GM12878 (cell line): ENCODE data around the gene STPG1. TPM values are rescaled to one million over a fixed set of nuclear protein-coding genes. Genes with fewer than 3 reads are reported as not detected.

ENCODE experiments used
- ASH2L ChIP-seq: fragments of 300-600, 200-600 bp; sonication (generic); IDR thresholded peaks from 2 replicates; pipeline ENCODE4 v1.6.1; 2017; ENCODE audit warnings: low read depth, mild to moderate bottlenecking, borderline replicate concordance
- BCL11A ChIP-seq: IDR thresholded peaks from 2 replicates; pipeline ENCODE4 v1.6.1; 2011; ENCODE audit warnings: low read depth, low read length
- BHLHE40 ChIP-seq, 2 experiments: fragments of 450-650 bp in 1 of 2; IDR thresholded peaks; 2 replicates each; pipeline ENCODE4 v1.6.1; 2011 to 2017; ENCODE audit warnings: low read depth in 2 of 2, borderline replicate concordance in 1 of 2, improper control_type of control experiment in 1 of 2, low read length in 1 of 2, mild to moderate bottlenecking in 1 of 2
- CHD4 ChIP-seq: fragments of 200-600 bp; sonication (generic); IDR thresholded peaks from 2 replicates; pipeline ENCODE4 v1.6.1; 2016; ENCODE audit warnings: mild to moderate bottlenecking
- CREB1 ChIP-seq: IDR thresholded peaks from 2 replicates; pipeline ENCODE4 v1.6.1; 2012; ENCODE audit warnings: low read depth, mild to moderate bottlenecking, inconsistent platforms
- ETV6 ChIP-seq, 2 experiments: fragments of 450-650 bp in 1 of 2; IDR thresholded peaks in 1 of 2; conservative IDR thresholded peaks in 1 of 2; 2 replicates each; pipeline ENCODE4 v1.6.1; 2014; ENCODE audit warnings: antibody characterized with exemption in 1 of 2, borderline replicate concordance in 1 of 2, low read depth in 1 of 2, mild to moderate bottlenecking in 1 of 2, moderate library complexity in 1 of 2
- EZH2 ChIP-seq: IDR thresholded peaks from 2 replicates; pipeline ENCODE4 v1.6.1; 2012; ENCODE audit warnings: low read depth, mild to moderate bottlenecking, control low read depth, inconsistent platforms, low read length, borderline replicate concordance; ENCODE audit not compliant: control insufficient read depth
- FOXM1 ChIP-seq: IDR thresholded peaks from 2 replicates; pipeline ENCODE4 v1.6.1; 2012; ENCODE audit warnings: low read depth, mild to moderate bottlenecking, inconsistent platforms, low read length, moderate library complexity
- GATAD2B ChIP-seq: fragments of 450-650 bp; conservative IDR thresholded peaks from 2 replicates; pipeline ENCODE4 v1.6.1; 2017; ENCODE audit warnings: low read depth, mild to moderate bottlenecking, moderate library complexity
- HCFC1 ChIP-seq: fragments of 150-350 bp; IDR thresholded peaks from 2 replicates; pipeline ENCODE4 v1.6.1; 2014; ENCODE audit warnings: low read length
- IKZF2 ChIP-seq, 2 experiments: fragments of 450-650 bp; IDR thresholded peaks; 2 replicates each; pipeline ENCODE4 v1.6.1; 2017; ENCODE audit warnings: mild to moderate bottlenecking in 2 of 2, moderate library complexity in 2 of 2
- KAT2A ChIP-seq: conservative IDR thresholded peaks from 2 replicates; pipeline ENCODE4 v1.6.1; 2011; ENCODE audit warnings: low read depth, low read length; ENCODE audit not compliant: control insufficient read depth
- LARP7 ChIP-seq: fragments of 450-650 bp; IDR thresholded peaks from 2 replicates; pipeline ENCODE4 v1.6.1; 2017; ENCODE audit warnings: mild to moderate bottlenecking
- MEF2B ChIP-seq: fragments of 450-650 bp; IDR thresholded peaks from 2 replicates; pipeline ENCODE4 v1.6.1; 2018; ENCODE audit warnings: mild to moderate bottlenecking, moderate library complexity; ENCODE audit not compliant: partially characterized antibody, poor library complexity, severe bottlenecking
- MTA3 ChIP-seq: IDR thresholded peaks from 2 replicates; pipeline ENCODE4 v1.6.1; 2012; ENCODE audit warnings: low read length, inconsistent platforms, borderline replicate concordance
- MYC ChIP-seq: IDR thresholded peaks from 2 replicates; pipeline ENCODE4 v1.6.1; 2011; ENCODE audit warnings: mild to moderate bottlenecking, low read length, moderate library complexity, inconsistent platforms; ENCODE audit not compliant: insufficient read depth, insufficient replicate concordance, insufficient read length, severe bottlenecking
- PML ChIP-seq: IDR thresholded peaks from 2 replicates; pipeline ENCODE4 v1.6.1; 2012; ENCODE audit warnings: low read length, inconsistent platforms
- POLR2AphosphoS2 ChIP-seq: IDR thresholded peaks from 2 replicates; pipeline ENCODE4 v1.6.1; 2011; ENCODE audit warnings: low read depth, mild to moderate bottlenecking, low read length, improper control_type of control experiment, moderate library complexity
- POU2F2 ChIP-seq: IDR thresholded peaks from 3 replicates; pipeline ENCODE4 v1.6.1; 2011; ENCODE audit warnings: low read depth, mild to moderate bottlenecking, low read length, borderline replicate concordance
- RAD51 ChIP-seq: fragments of 450-650 bp; IDR thresholded peaks from 2 replicates; pipeline ENCODE4 v1.6.1; 2016; ENCODE audit warnings: moderate library complexity, mild to moderate bottlenecking, inconsistent platforms
- RBBP5 ChIP-seq: fragments of 200-600 bp; sonication (generic); conservative IDR thresholded peaks from 2 replicates; pipeline ENCODE4 v1.6.1; 2016
- RCOR1 ChIP-seq: conservative IDR thresholded peaks from 2 replicates; pipeline ENCODE4 v1.6.1; 2012; ENCODE audit warnings: low read depth, low read length, improper control_type of control experiment
- RELA ChIP-seq: fragments of 450-650 bp; IDR thresholded peaks from 2 replicates; pipeline ENCODE4 v1.8.0; 2014; ENCODE audit warnings: borderline replicate concordance; ENCODE audit not compliant: partially characterized antibody
- RFX5 ChIP-seq: IDR thresholded peaks from 2 replicates; pipeline ENCODE4 v1.6.1; 2011; ENCODE audit warnings: low read depth, low read length, improper control_type of control experiment
- RUNX3 ChIP-seq: IDR thresholded peaks from 2 replicates; pipeline ENCODE4 v1.6.1; 2012; ENCODE audit warnings: low read length, inconsistent platforms
- SIX5 ChIP-seq: IDR thresholded peaks from 2 replicates; pipeline ENCODE4 v1.6.1; 2011; ENCODE audit warnings: mild to moderate bottlenecking, low read depth, low read length, moderate library complexity; ENCODE audit not compliant: severe bottlenecking
- SMARCA5 ChIP-seq: fragments of 450-650 bp; IDR thresholded peaks from 2 replicates; pipeline ENCODE4 v1.6.1; 2017; ENCODE audit warnings: mild to moderate bottlenecking
- TARDBP ChIP-seq: IDR thresholded peaks from 2 replicates; pipeline ENCODE4 v1.6.1; 2016; ENCODE audit warnings: borderline replicate concordance
- TCF3 ChIP-seq: IDR thresholded peaks from 2 replicates; pipeline ENCODE4 v1.6.1; 2012; ENCODE audit warnings: low read depth, mild to moderate bottlenecking, low read length, borderline replicate concordance; ENCODE audit not compliant: insufficient read depth
- TCF7 ChIP-seq: IDR thresholded peaks from 2 replicates; pipeline ENCODE4 v1.6.1; 2014; ENCODE audit warnings: antibody characterized with exemption, borderline replicate concordance
- YBX1 ChIP-seq: fragments of 450-650 bp; IDR thresholded peaks from 2 replicates; pipeline ENCODE4 v1.6.1; 2016; ENCODE audit warnings: antibody characterized with exemption
- YY1 ChIP-seq: IDR thresholded peaks from 2 replicates; pipeline ENCODE4 v1.6.1; 2011; ENCODE audit warnings: low read depth, mild to moderate bottlenecking, low read length
- ZBED1 ChIP-seq: IDR thresholded peaks from 2 replicates; pipeline ENCODE4 v1.6.1; 2016; ENCODE audit warnings: borderline replicate concordance
- ZSCAN29 ChIP-seq: fragments of 450-650 bp; IDR thresholded peaks from 2 replicates; pipeline ENCODE4 v1.6.1; 2017; ENCODE audit warnings: mild to moderate bottlenecking, moderate library complexity
- polyA plus RNA-seq, 11 experiments: library from polyadenylated mRNA; depleted of rRNA in 4 of 11; unstranded in 6 of 11; stranded (reverse) in 5 of 11; fragments of >200 nt; fragmentation: Nextera tagmentation in 4 of 11; fragmentation: Illumina TruSeq in 1 of 11; extraction: Ambion mirVana in 4 of 11; extraction: Trizol in 1 of 11; gene quantifications; 1 replicate in 1 of 11; 2 replicates in 10 of 11; pipeline versions ENCODE4 v1.2.1 to v1.2.3, GENCODE V29; 2011 to 2016; ENCODE audit warnings: inconsistent platforms in 2 of 11, missing spikeins in 2 of 11, low read depth in 1 of 11
- total RNA-seq, 4 experiments: library from RNA; depleted of rRNA in 3 of 4; stranded (reverse); fragments of >200 nt in 3 of 4; fragmentation: Illumina TruSeq in 1 of 4; extraction: Trizol in 1 of 4; gene quantifications; 2 replicates each; pipeline versions ENCODE4 v1.2.1 to v1.2.3, GENCODE V29; 2013 to 2021
- TF ChIP-seq, protein P1 (sequence below): fragments of 150-350 bp; IDR thresholded peaks from 2 replicates; pipeline ENCODE4 v1.6.1; 2014; ENCODE audit warnings: mild to moderate bottlenecking, low read depth, low read length

STPG1 gene
- total and polyA plus RNA-seq, 10 of the 15 experiments (the other 5 are each of a cell fraction or from before 2014, with no cell fraction given): 0.22 to 2.6 (median 0.73) TPM

DNA sequence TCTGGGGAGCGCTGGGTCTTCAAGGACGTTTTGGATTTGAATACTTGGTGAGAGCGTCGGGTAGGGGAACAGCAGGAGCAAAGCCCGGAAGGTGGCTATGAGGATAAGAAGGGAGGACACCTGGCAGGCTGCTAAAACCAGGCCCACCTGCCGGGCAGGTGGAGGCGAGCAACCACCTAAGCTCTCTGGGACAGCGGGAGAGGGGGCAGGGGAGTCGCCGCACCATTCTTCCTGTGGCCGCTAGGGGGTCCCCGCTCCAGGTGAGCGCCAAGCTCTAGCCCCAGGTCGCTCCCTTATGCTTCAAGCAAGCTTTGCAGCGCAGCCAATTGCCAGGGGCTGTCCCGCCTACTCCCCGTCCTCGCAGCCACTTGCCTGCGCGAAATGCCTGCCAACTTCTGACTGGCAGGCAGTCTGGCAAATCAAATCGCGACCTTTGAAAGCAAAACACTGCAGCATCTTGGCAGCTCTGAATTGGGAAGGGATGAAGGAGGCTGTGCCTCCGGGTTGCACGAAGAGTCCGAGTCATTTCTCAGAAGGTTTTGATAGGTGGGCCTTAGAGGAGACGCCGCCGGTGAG, 1.8 kb upstream of the STPG1 start, which contains the start of gene NIPAL3 (continued):
- no peak for TF ChIP-seq ETV6 (conservative IDR thresholded peaks at IDR 0.05 in 1 of 2, IDR thresholded peaks at IDR 0.05 in 1 of 2; ENCODE audit: borderline replicate concordance in 1 of 2, low read depth in 1 of 2)
- peak; percentile 28 for TF ChIP-seq MYC
- no peak for TF ChIP-seq ZSCAN29
- no peak for TF ChIP-seq TARDBP
- TF ChIP-seq RAD51: no peak
- TF ChIP-seq CHD4: no peak
- TF ChIP-seq GATAD2B: peak; percentile 49; the same call in 1 of the 2 replicates
- TF ChIP-seq RUNX3: peak; percentile 33; the same call in 1 of the 2 replicates
- no peak for TF ChIP-seq POLR2AphosphoS2
- TF ChIP-seq RELA: no peak
- TF ChIP-seq, protein P1, sequence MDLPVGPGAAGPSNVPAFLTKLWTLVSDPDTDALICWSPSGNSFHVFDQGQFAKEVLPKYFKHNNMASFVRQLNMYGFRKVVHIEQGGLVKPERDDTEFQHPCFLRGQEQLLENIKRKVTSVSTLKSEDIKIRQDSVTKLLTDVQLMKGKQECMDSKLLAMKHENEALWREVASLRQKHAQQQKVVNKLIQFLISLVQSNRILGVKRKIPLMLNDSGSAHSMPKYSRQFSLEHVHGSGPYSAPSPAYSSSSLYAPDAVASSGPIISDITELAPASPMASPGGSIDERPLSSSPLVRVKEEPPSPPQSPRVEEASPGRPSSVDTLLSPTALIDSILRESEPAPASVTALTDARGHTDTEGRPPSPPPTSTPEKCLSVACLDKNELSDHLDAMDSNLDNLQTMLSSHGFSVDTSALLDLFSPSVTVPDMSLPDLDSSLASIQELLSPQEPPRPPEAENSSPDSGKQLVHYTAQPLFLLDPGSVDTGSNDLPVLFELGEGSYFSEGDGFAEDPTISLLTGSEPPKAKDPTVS: no peak
- no peak for TF ChIP-seq PML
- TF ChIP-seq MTA3: no peak
- TF ChIP-seq BCL11A: no peak
- TF ChIP-seq RFX5: 0 out of 2 replicates have a peak, but pooled peaks have one; percentile 39
- peak; percentile 64; the same call in 1 of the 2 replicates for TF ChIP-seq SMARCA5
- no peak for TF ChIP-seq TCF3
- peak in 1 of 2 experiments; percentile 70; a peak in 1 of 4 replicates for TF ChIP-seq IKZF2 (IDR thresholded peaks at IDR 0.05)
- no peak for TF ChIP-seq EZH2
- peak; percentile 66 for TF ChIP-seq YY1
- peak; percentile 49; the same call in 1 of the 2 replicates for TF ChIP-seq RCOR1
- TF ChIP-seq SIX5: no peak
- TF ChIP-seq BHLHE40 (IDR thresholded peaks at IDR 0.05; ENCODE audit: borderline replicate concordance in 1 of 2, low read depth in 2 of 2, low read length in 1 of 2): peak; percentile 24 to 30; a peak in 1 of 4 replicates
- peak; percentile 32; the same call in 1 of the 3 replicates for TF ChIP-seq POU2F2
- peak; percentile 68 for TF ChIP-seq CREB1
- TF ChIP-seq KAT2A: no peak
- TF ChIP-seq FOXM1: no peak
- TF ChIP-seq ZBED1: no peak
- no peak for TF ChIP-seq RBBP5
- no peak for TF ChIP-seq ASH2L
- peak; percentile 28; the same call in 1 of the 2 replicates for TF ChIP-seq HCFC1
- TF ChIP-seq LARP7: no peak
- TF ChIP-seq MEF2B: no peak
- TF ChIP-seq YBX1: no peak
- no peak for TF ChIP-seq TCF7
- TF ChIP-seq, all 136 proteins: peak for 46
